WTC11 (cell line): ENCODE data around the gene MGAT4D. TPM values are rescaled to one million over a fixed set of nuclear protein-coding genes. Genes with fewer than 3 reads are reported as not detected.

Experiments
- ATAC-seq: fragments of 200-7000 bp; cut with Tn5 transposase; 2 replicates; pipeline ENCODE4 v1.10.0; 2021; ENCODE audit warnings: mild to moderate bottlenecking, moderate library complexity
- CTCF ChIA-PET: fragments of 300-600 bp; sonication (Branson Sonifier 250); formaldehyde crosslinking; loops from one replicate; lab custom pipeline; 2021; ENCODE audit warnings: antibody characterized with exemption; lab: Charles Lee
- POLR2A ChIA-PET: fragments of 350-600 bp; sonication (Branson Sonifier 250); formaldehyde crosslinking; loops from one replicate; lab custom pipeline; 2021; ENCODE audit warnings: antibody characterized with exemption; lab: Charles Lee
- DNase-seq: peaks from one replicate; pipeline ENCODE4 v3.0.0; 2021; ENCODE audit warnings: low spot score
- H3K27ac Mint-ChIP-seq: 2 replicates; pipeline ENCODE4 v1.8.0; 2021; ENCODE audit warnings: mixed read lengths
- H3K27me3 Mint-ChIP-seq: 2 replicates; pipeline ENCODE4 v1.8.0; 2021; ENCODE audit warnings: low read depth, mild to moderate bottlenecking, moderate library complexity, mixed read lengths
- H3K36me3 Mint-ChIP-seq: 2 replicates; pipeline ENCODE4 v1.8.0; 2021; ENCODE audit warnings: mixed read lengths
- H3K4me1 Mint-ChIP-seq: 2 replicates; pipeline ENCODE4 v1.8.0; 2022; ENCODE audit warnings: mixed read lengths
- H3K4me3 Mint-ChIP-seq: 2 replicates; pipeline ENCODE4 v1.8.0; 2021; ENCODE audit warnings: mild to moderate bottlenecking, moderate library complexity, mixed read lengths
- H3K9me3 Mint-ChIP-seq: 2 replicates; pipeline ENCODE4 v1.8.0; 2021; ENCODE audit warnings: mixed read lengths
- AFF4 ChIP-seq: sonication (generic); formaldehyde crosslinking; IDR thresholded peaks from 2 replicates; pipeline ENCODE4 v1.8.1; 2023; ENCODE audit warnings: mild to moderate bottlenecking, missing genetic modification reagents, borderline replicate concordance
- ARID4B ChIP-seq: sonication (generic); formaldehyde crosslinking; IDR thresholded peaks from 2 replicates; pipeline ENCODE4 v1.8.0; 2023; ENCODE audit warnings: missing genetic modification reagents, mild to moderate bottlenecking, borderline replicate concordance
- CTCF ChIP-seq: fragments of 200-600 bp; IDR thresholded peaks from 2 replicates; pipeline ENCODE4 v1.8.0; 2022; ENCODE audit warnings: antibody characterized with exemption
- E2F1 ChIP-seq: sonication (generic); formaldehyde crosslinking; IDR thresholded peaks from 2 replicates; pipeline ENCODE4 v1.8.0; 2022; ENCODE audit warnings: mild to moderate bottlenecking, missing genetic modification reagents
- FOXJ3 ChIP-seq: sonication (generic); formaldehyde crosslinking; IDR thresholded peaks from 2 replicates; pipeline ENCODE4 v1.9.0; 2021; ENCODE audit warnings: missing genetic modification reagents, mild to moderate bottlenecking, borderline replicate concordance
- FOXP4 ChIP-seq: sonication (generic); formaldehyde crosslinking; IDR thresholded peaks from 2 replicates; pipeline ENCODE4 v1.8.0; 2022; ENCODE audit warnings: mild to moderate bottlenecking, missing genetic modification reagents
- GRHL2 ChIP-seq: fragments of 250-450 bp; sonication (Bioruptor Pico); IDR thresholded peaks from 2 replicates; pipeline ENCODE4 v1.8.0; 2022; ENCODE audit warnings: mild to moderate bottlenecking, moderate library complexity; ENCODE audit not compliant: insufficient replicate concordance, severe bottlenecking
- MAX ChIP-seq: sonication (generic); formaldehyde crosslinking; IDR thresholded peaks from 2 replicates; pipeline ENCODE4 v1.8.0; 2022; ENCODE audit warnings: mild to moderate bottlenecking, missing genetic modification reagents
- MYBL2 ChIP-seq: sonication (generic); formaldehyde crosslinking; IDR thresholded peaks from 2 replicates; pipeline ENCODE4 v1.8.1; 2023; ENCODE audit warnings: mild to moderate bottlenecking, moderate library complexity, missing genetic modification reagents
- NFATC4 ChIP-seq: fragments of 250-450 bp; sonication (Bioruptor Pico); IDR thresholded peaks from 2 replicates; pipeline ENCODE4 v1.9.0; 2021; ENCODE audit warnings: mild to moderate bottlenecking
- NR2C2 ChIP-seq: sonication (generic); formaldehyde crosslinking; IDR thresholded peaks from 2 replicates; pipeline ENCODE4 v1.8.0; 2022; ENCODE audit warnings: mild to moderate bottlenecking, missing genetic modification reagents
- RELA ChIP-seq: sonication (generic); formaldehyde crosslinking; IDR thresholded peaks from 2 replicates; pipeline ENCODE4 v1.8.1; 2022; ENCODE audit warnings: missing genetic modification reagents, mild to moderate bottlenecking, borderline replicate concordance
- RORB ChIP-seq: fragments of 250-450 bp; sonication (Bioruptor Pico); IDR thresholded peaks from 2 replicates; pipeline ENCODE4 v1.9.0; 2021; ENCODE audit warnings: mild to moderate bottlenecking
- SOX15 ChIP-seq: fragments of 250-450 bp; sonication (Bioruptor Pico); IDR thresholded peaks from 2 replicates; pipeline ENCODE4 v1.9.0; 2021; ENCODE audit warnings: mild to moderate bottlenecking
- USF1 ChIP-seq: sonication (generic); formaldehyde crosslinking; IDR thresholded peaks from 2 replicates; pipeline ENCODE4 v1.8.0; 2022; ENCODE audit warnings: mild to moderate bottlenecking, missing genetic modification reagents
- ZNF219 ChIP-seq: sonication (generic); formaldehyde crosslinking; IDR thresholded peaks from 2 replicates; pipeline ENCODE4 v1.8.0; 2023; ENCODE audit warnings: missing genetic modification reagents, mild to moderate bottlenecking, borderline replicate concordance
- ZNF232 ChIP-seq: sonication (generic); formaldehyde crosslinking; IDR thresholded peaks from 2 replicates; pipeline ENCODE4 v1.8.0; 2022; ENCODE audit warnings: mild to moderate bottlenecking, missing genetic modification reagents
- ZNF396 ChIP-seq: fragments of 250-450 bp; sonication (Bioruptor Pico); IDR thresholded peaks from 2 replicates; pipeline ENCODE4 v1.8.0; 2021; ENCODE audit warnings: mild to moderate bottlenecking, moderate library complexity, borderline replicate concordance
- ZNF512 ChIP-seq: sonication (generic); formaldehyde crosslinking; IDR thresholded peaks from 2 replicates; pipeline ENCODE4 v1.8.1; 2022; ENCODE audit warnings: missing genetic modification reagents, borderline replicate concordance
- total RNA-seq: library from RNA; stranded (reverse); gene quantifications from 3 replicates; pipeline ENCODE4 v1.2.3, GENCODE V29; 2021

Gene MGAT4D
- total RNA-seq, 1 experiment from 2014 or later: not detected

GRCh38 chr4:140423106-140423505, 75.0 kb downstream of the MGAT4D start:
- H3K36me3 Mint-ChIP-seq: no peaks in the 10 kb centered on the region
- CTCF ChIA-PET: no interaction called here
- no peak overlapping the region for H3K4me3 Mint-ChIP-seq
- peaks cover 29% of the 10 kb centered on the region for H3K27me3 Mint-ChIP-seq
- no peak for DNase-seq
- peaks cover 11% of the 10 kb centered on the region for H3K4me1 Mint-ChIP-seq
- TF ChIP-seq RORB (no peak), AFF4 (no peak), NFATC4 (CRISPR knock-in tag) (no peak), ZNF512 (CRISPR knock-in tag) (no peak), FOXP4 (CRISPR knock-in tag) (no peak), MYBL2 (CRISPR knock-in tag) (no peak), CTCF (no peak), ARID4B (CRISPR knock-in tag) (no peak), E2F1 (CRISPR knock-in tag) (no peak), ZNF219 (CRISPR knock-in tag) (no peak), SOX15 (no peak), NR2C2 (CRISPR knock-in tag) (no peak), FOXJ3 (CRISPR knock-in tag) (no peak), ZNF396 (no peak), GRHL2 (no peak), MAX (CRISPR knock-in tag) (no peak), RELA (CRISPR knock-in tag) (no peak), USF1 (no peak), ZNF232 (CRISPR knock-in tag) (no peak)
- POLR2A ChIA-PET: no interaction called here
- no peak overlapping the region for H3K27ac Mint-ChIP-seq
- no peaks in the 10 kb centered on the region for H3K9me3 Mint-ChIP-seq
- ATAC-seq: no peak
